GM19468 (cell line): ENCODE results near the gene NSD1.

ENCODE experiments used
- ATAC-seq: cut with Tn5 transposase; IDR thresholded peaks from one replicate; pipeline ENCODE4 v1.9.1; 2021; ENCODE audit warnings: mild to moderate bottlenecking, moderate library complexity, moderate number of reproducible peaks; ENCODE audit not compliant: unreplicated experiment; ENCODE audit errors: extremely low read depth

The NSD1 gene

GRCh38 chr5:177265395-177265794 is 131.8 kb downstream of the NSD1 start:
- ATAC-seq = no peak

- ATAC-seq = no peak
These were observed 135.8 kb downstream of the NSD1 start for GRCh38 chr5:177269232-177269895.

GRCh38 chr5:177269976-177270375 is 136.4 kb downstream of the NSD1 start:
- no peak for ATAC-seq

- no peak for ATAC-seq
These were observed 137.1 kb downstream of the NSD1 start for GRCh38 chr5:177270653-177271052.

GRCh38 chr5:177271113-177271512 is 137.5 kb downstream of the NSD1 start:
- ATAC-seq = no peak

- no peak for ATAC-seq
These were observed 142.3 kb downstream of the NSD1 start for GRCh38 chr5:177275883-177276282.

GRCh38 chr5:177276886-177277285 is 143.3 kb downstream of the NSD1 start:
- ATAC-seq = no peak

GRCh38 chr5:177288191-177288590 is 154.6 kb downstream of the NSD1 start:
- no peak for ATAC-seq

GRCh38 chr5:177290816-177291596 is 157.4 kb downstream of the NSD1 start:
- ATAC-seq = no peak

GRCh38 chr5:177291735-177292134 is 158.2 kb downstream of the NSD1 start:
- no peak for ATAC-seq

GRCh38 chr5:177293819-177294581 is 160.4 kb downstream of the NSD1 start:
- ATAC-seq = no peak

- no peak for ATAC-seq
These were observed 161.1 kb downstream of the NSD1 start for GRCh38 chr5:177294632-177295031.

- no peak for ATAC-seq
These were observed 162.4 kb downstream of the NSD1 start for GRCh38 chr5:177295924-177296323.

GRCh38 chr5:177296581-177296980 is 163.0 kb downstream of the NSD1 start:
- no peak for ATAC-seq

GRCh38 chr5:177297922-177298321 is 164.3 kb downstream of the NSD1 start:
- no peak for ATAC-seq

GRCh38 chr5:177299697-177300096 is 166.1 kb downstream of the NSD1 start:
- ATAC-seq = no peak

GRCh38 chr5:177300236-177300880 is 166.8 kb downstream of the NSD1 start:
- ATAC-seq = peak; percentile 38

GRCh38 chr5:177300951-177301350 is 167.4 kb downstream of the NSD1 start:
- ATAC-seq = no peak

- no peak for ATAC-seq
These were observed 168.1 kb downstream of the NSD1 start for GRCh38 chr5:177301503-177302165.
